ENCODE measurements around the gene CCDC78.

GRCh38 chr16:716768-717325 lies 9.4 kb downstream of the CCDC78 start:
- TF ChIP-seq POLR2A (IDR thresholded peaks at IDR 0.05; ENCODE audit: low read length) (no peak), GATA1 (IDR thresholded peaks at IDR 0.05; ENCODE audit: low read depth, low read length) (no peak)
